HG02970 (cell line): ENCODE results near the gene TTC21A.

Experiments
- ATAC-seq: cut with Tn5 transposase; IDR thresholded peaks from one replicate; pipeline ENCODE4 v1.9.1; 2021; ENCODE audit warnings: mild to moderate bottlenecking, moderate library complexity, moderate number of reproducible peaks; ENCODE audit not compliant: unreplicated experiment, low FRiP score

The TTC21A gene

DNA sequence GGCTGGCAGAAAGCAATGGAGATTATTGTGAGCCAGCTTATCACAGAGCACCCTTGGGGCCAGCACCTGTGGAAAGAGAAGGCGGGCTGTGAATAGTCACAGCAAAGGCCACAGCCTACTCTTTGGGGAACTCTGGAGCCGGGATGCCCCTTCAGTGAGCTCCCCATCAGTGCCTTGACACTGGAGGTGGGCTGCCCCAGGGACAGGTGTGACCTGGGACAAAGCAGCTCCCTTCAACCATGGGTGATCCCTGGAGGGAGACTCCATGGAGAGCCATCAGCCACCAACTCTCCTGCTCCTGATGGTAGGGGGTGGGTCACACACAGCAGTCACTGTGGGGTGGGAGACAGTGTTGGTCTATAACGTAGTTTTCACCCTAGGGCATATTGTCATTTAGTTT is 5.8 kb downstream of the TTC21A start:
- ATAC-seq, result no peak

DNA sequence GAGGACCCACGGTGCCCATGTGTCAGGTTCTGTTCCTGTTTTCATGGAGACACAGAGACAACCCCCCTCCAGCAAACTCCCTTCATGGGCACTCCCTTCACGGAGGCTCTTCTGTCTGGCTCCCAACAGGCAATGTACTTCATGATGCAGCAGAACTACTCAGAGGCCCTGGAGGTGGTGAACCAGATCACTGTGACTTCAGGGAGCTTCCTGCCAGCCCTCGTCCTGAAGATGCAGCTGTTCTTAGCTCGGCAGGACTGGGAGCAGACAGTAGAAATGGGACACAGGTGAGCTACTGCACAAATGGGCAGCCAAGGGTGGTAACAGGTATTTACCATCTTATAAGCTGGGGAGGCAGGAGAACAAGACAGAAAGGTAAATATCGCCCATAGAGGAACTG is 7.0 kb downstream of the TTC21A start:
- no peak for ATAC-seq

DNA sequence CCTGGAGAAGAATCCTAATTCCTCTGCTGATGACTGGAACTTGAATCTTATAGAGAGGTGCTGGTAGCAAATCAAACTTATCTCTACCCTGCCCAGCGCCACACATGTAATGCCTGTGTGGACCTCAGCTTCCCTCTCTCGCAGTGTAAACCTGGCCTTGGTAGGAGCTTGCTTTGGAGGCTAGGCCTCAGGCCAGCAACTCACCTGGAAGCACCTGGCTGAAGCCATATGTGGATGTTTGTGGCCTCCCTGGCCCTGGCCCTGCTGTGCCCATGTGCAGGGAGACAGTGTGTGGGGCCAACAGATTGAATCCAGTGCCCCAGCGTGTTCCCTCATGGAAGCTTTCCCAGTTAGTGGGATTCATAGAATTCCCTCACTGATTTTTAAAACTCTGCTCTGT is 8.4 kb downstream of the TTC21A start:
- no peak for ATAC-seq

DNA sequence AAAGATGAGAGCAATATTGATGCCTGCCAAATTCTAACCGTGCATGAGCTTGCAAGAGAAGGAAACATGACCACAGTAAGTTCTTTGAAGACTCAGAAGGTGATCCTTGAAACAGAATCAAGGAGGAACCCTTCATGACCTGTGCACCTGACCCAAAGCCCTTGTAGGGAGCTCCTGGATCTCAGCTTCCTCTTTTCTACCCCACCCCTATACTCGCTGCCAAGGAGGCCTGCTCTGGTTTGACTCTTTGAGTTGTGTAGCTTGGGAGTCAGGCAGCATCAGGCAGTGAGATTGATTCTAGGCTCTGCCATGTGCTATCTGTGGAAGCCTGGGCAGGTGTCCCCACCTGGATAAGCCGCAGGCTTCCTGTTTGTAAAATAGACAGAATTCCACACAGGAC is 10.6 kb downstream of the TTC21A start:
- no peak for ATAC-seq

DNA sequence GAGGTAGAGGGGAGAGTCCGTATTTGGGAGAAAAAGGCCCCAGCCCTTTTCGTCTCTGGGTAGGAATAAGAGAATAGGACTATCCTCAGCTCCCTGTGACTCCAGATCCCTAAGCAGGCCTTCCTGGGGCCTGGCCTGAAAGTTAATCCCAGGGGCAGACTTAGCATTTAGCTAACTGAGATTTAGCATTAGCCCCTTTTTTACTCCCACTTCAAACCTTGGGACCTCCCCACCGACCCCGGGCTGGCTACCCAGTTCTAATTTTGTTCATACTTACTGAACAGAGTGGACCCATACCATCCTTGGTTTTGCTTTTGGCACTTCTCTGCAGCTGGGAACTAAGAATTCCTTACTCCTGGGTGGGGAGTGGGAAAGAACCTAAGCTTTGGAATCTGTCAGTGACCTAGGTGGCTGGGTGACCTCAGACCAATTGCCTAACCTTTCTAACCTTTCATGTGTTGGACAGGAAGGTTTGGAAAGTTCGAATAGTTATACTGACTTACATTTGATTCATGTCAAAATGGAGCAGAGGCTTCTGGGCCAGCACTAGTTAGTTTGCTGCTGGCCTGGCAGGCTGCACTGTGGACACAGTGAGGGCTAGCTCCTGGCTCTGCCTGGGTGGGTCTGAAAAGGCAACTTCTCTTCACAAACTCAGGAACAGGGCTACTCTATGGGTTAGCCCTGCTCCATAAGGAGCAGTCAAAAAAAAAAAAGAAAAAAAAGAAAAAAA is 11.6 kb downstream of the TTC21A start:
- no peak for ATAC-seq

DNA sequence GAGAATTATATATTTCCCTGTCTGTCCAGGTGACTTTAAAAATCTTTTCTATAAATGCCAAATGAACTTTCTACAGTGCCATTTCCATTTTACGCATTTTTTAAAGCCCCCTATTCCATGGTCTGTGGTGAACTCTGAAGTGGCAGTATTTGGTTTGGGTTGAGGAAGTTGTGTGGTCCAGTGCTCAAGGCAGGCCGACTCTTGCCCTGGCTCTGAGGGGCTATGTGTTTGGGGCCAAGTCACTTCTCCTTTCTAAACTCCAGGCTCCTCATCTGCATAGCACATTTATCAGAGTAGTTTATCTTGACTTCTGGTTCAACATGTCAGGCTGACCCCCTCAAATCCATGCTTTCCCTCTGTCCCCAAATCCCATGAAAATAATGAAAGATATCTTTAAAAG is 14.1 kb downstream of the TTC21A start:
- ATAC-seq, result no peak

DNA sequence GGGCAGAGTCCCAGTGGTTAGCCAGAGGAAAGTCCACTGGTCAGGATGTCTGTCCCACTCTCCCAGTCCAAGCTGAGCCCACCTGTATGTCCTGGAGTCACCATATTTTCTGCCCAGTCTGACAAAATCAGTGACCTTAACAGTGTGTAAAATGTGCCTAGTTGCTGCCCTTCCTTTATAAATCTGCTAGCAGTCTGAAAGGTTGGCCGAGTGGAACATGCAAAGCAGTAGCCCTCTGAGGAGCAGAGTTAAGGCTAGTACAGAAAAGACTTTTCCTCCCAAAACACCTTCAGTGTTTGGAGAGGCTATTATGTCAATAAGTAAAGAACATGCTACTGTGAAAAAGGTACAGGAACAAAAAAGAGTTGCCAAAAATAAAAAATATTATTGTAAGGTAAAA is 15.3 kb downstream of the TTC21A start:
- ATAC-seq, result no peak

DNA sequence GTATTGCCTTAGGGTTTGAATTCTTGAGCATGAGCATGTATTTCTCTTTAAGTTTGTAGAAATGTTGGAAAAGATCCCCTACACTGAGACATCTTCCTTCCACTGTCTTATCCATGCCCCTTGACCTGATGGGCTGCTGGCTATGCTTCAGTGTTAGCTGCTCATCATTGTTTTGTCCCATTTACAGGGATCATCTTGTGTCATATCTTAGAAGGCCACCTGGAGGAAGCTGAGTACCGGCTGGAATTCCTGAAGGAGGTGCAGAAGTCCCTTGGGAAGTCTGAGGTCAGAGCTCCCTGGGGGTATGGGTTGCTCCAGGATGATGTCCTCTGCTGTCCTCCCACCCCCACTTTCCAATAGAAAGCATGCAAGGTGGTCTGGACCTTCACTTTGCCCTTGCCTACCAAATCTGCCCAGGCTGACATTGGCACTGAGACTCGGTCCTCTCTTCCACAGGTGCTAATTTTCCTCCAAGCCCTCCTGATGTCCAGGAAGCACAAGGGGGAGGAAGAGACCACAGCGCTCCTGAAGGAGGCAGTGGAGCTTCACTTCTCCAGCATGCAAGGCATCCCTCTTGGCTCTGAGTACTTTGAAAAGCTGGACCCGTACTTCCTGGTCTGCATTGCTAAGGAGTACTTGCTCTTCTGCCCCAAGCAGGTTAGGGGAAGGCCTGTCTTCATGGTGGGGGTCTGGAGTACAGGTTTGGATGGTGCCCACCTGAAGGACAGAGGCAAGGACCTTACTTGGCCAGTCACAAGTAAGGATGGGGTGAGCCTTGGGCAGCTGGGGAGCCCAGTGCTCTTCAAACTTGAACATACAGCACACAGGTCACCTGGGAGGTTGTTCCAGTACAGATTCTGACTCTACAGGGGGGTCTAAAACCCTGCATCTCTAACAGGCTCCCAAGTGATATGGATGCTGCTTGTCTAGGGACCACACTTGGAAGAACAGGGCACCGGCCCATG is 17.7 kb downstream of the TTC21A start:
- ATAC-seq, result no peak

DNA sequence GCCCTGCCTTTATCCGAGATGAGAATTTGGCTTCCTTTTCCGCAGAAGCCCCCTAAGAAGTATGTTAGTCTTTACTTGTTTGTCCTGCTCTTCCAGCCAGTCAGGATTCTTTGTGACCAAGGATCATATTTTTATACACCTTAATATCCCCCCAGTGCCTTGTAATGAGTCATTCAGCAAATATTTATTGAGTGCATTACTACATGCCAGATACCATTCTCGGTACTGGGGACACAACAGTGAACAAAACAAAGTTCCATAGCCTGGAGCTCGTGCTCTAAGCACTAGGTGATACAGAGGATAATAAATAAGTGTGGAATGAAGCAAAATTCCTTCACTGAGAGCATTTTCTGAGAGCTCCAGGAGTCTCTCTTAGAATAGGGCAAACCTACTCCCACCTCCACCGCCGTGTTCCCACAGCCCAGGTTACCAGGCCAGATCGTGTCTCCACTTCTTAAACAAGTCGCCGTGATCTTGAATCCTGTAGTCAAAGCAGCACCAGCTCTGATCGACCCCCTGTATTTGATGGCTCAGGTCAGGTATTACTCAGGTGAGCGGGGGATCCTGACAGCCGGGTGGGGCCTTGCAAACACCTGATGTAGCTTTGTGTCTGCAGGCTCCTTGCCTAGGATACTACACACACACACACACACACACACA is 18.5 kb downstream of the TTC21A start:
- no peak for ATAC-seq

DNA sequence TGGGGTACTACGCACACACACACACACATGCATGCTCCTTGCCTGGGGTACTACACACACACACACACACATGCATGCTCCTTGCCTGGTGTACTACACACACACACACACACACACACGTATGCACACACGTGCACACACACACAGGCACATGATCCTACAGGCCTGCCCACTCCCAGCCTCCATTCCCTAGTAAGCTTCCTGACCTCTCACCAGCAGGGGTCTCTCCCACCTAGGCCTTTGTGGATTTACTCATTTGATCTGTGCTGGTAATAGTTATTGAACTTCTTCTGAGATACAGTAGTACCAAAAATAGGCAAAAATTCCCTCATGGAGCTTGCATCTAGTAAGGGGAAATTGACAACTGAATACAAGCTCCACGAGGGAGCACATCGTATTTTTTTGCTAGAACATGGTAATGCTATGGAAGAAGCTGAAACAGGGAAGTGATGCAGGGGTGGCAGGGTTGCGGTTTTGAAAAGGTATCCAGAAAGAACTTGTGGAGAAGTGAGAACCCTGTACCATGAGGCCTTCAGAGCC is 19.1 kb downstream of the TTC21A start:
- no peak for ATAC-seq

DNA sequence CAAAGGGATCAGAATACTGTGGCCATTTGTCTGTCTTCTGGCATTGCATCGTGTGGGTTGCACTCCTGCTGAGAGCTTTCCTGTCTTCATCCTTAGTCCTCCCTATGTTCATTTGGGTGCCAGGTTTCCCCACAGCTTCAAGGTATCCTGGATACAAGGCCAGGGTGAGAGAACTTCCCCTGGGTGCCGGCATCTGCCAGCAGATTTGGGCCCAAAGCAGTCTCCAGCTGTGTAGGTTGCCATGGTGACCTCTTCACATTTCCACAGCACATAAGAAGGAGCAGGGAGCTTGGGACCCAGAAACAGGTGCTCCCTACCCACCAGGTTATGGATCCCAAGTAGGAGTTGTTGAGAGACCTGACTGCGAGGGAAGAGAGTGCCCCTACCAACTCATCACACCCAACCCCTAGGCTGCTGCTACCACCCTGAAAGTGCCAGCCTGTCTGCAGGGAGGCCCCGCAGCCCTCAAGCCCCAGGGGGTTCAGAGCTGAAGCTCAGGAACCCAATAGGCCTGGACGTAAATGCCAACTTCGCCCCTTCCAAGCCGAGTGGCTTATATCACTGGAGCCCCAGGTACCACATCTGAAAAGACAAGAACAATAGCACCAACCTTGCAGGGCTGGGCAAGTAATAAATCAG is 19.9 kb downstream of the TTC21A start:
- no peak for ATAC-seq

DNA sequence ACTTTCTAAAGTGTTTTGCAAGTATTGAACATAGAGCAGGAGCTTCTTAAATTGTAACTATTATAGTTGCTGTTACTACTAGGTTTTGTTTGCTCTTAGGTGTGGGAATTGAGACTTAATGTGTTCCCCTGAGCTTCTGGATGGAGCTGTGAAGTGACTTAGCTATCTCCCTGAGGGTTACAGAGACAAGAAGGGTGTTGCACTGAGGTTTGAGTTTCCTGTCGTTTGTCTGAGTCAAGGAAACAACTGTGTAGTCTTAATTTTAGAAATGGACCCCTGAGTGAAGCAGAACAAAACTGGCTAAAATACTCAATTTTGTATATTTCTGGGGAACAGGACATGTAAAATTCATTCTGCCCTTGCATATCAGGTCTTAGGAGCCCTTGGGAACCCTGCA is 20.4 kb downstream of the TTC21A start:
- no peak for ATAC-seq

DNA sequence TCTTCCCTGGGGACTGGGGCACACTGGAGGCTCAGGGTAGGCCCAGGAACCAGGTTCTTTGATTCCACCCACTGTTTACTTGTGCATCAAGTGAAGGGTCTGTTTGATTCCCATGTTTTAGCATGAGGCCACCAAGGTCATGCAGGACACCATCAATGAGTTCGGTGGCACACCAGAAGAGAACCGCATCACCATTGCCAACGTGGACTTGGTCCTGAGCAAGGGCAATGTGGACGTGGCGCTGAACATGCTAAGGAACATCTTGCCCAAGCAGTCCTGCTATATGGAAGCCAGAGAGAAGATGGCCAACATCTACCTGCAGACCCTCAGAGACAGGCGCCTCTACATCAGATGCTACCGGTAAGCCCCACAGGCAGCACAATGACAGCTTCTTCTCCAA is 21.5 kb downstream of the TTC21A start:
- no peak for ATAC-seq

DNA sequence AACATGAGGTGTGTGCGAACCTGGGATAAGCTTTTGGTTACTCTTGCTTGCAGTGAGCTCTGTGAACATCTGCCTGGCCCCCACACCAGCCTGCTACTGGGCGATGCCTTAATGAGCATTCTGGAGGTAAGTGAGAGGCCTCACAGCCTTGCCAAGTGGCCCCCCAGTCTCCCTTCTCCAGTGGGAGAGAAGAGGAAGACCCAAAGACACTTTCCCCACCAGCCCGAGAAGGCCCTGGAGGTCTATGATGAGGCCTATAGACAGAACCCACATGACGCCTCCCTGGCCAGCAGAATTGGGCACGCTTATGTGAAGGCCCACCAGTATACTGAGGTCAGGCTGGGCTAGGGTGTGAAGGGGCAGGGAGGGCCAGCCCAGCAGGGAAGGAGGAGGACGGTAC is 22.5 kb downstream of the TTC21A start:
- ATAC-seq, result no peak

DNA sequence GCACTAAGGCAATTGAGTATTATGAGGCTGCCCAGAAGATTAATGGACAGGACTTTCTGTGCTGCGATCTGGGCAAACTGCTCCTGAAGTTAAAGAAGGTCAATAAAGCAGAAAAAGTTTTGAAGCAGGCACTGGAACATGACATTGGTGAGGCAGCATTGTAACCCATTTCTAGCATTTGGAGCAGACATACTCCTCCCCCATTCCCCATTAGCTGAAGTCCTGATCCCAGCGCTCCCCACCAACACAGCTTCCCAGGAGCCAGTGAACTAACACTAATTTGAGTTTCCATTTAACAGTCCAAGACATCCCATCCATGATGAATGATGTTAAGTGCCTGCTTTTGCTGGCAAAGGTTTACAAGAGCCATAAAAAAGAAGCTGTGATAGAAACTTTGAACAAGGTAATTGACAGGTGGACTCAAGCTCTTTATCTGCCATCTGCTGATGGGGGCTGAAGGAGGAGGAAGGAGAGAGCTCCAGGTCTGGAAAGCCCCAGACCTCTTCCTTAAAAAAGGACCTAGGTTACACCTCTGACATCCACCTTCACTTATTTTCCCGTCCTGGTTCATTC is 23.3 kb downstream of the TTC21A start:
- ATAC-seq, result no peak

DNA sequence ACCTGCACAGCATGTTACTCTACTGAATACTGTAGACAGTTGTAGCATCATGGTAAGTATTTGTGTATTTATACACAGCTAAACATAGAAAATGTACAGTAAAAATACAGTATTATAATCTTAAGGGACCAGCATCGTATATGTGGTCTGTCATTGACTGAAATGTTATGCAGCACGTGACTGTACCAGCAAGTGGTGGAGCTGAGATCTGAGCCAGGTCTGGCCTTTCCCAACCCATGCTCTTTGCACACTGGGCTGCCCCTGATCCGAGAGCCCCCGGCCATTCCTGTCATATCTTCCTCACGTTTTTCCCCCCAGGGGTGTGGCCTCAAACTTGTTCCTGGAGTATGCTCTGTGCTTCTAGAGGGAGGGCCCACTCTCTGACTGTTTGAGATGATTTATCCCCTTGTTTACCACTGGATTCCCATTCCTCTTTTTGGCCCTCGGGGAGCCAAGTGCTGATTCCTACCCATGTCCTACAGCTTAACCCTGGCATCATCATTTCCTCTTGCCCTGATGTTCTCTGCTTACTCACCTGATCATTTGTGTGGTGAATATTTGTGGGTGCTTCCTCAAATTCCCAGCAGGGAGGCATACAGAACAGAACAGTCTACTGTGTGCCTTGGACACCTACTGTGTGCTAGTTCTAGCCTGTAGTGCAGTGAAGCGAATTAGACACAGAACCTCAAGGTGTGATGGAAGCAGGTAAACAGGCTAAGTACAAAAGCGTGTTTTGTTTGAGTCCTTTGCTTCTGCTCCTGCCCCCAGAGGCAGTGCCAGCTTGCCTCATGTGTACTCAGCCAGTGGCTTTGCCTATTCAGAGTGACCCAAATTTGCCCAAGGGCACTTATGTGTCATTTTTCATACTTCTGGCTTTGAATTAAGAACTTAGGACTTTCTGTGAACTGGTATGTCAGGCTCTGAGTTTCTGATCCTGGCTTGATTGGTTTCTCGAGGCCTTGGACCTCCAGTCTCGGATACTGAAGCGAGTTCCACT is 24.9 kb downstream of the TTC21A start:
- no peak for ATAC-seq

DNA sequence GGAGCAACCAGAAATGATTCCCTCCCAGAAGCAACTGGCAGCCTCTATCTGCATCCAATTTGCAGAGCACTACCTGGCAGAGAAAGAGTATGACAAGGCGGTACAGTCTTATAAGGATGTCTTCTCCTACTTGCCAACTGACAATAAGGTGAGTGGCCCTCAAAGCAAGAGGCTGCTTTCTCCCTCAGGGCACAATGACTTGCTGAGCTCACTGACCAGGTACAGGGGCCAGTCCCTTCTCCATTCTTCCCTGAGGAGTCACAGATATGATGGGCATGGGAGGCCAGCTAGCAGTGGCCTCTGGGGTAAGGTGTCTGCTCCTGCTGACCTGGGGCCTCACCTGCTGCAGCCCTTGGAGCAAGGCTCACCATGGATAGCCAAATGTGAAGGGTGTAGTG is 25.6 kb downstream of the TTC21A start:
- ATAC-seq, result no peak

DNA sequence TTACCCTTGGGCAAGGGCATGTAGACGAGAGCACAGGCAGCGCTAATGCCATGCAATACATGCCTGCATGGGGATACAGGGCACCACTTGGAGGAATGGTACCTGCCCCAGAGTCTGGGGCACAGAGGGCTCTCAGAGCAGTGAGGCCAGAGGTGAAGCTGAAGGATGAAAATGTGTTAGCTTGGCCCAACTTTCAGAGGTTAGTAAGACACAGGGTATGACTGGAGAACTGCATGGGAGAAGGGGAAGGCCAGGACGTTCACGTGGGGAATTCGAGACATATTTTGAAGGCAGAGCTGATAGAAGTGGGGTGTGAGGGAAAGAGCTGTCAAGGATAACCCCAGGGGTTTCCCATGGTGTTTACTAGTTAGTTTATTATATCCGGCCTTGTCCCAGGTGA is 26.3 kb downstream of the TTC21A start:
- no peak for ATAC-seq

DNA sequence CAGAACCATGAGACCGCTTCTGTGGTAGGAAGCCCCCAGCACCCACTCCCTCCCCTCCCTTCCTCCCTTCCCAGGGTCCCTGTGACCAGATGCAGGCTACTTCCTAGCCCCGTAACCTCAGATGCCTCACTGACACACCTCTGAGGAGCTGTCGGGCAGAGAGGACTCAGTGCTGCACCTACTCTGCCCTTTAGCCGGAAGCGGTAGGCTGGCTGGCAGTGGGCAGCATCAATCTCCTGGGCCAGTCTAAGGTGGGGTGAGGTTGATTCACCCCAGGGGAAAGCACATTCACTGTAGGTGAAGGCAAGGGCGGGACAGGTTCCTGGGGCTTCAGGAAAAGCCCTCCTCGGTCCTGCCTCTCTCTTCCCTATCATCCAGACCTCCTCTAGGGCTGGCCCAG is 26.8 kb downstream of the TTC21A start:
- ATAC-seq, result no peak
